LNCaP clone FGC (cell line): ENCODE data around the gene ATP8A2.

Experiments used
- DNase-seq: peaks from one replicate; pipeline ENCODE4 v3.0.0-alpha.2; 2011; ENCODE audit warnings: low read depth
- H3K4me3 ChIP-seq: 2 replicates; pipeline ENCODE4 v1.5.1; 2011; ENCODE audit warnings: mild to moderate bottlenecking, low read depth, low read length, control low read depth
- CTCF ChIP-seq: IDR thresholded peaks from 2 replicates; pipeline ENCODE4 v1.5.1; 2012; ENCODE audit warnings: mild to moderate bottlenecking; ENCODE audit not compliant: control insufficient read depth, insufficient read depth; ENCODE audit errors: extremely low read depth

ATP8A2 gene

GRCh38 chr13:25890671-25891212 lies 519.0 kb downstream of the ATP8A2 start:
- DNase-seq, result no peak
- no peak for TF ChIP-seq CTCF
- H3K4me3 ChIP-seq, result no peak overlapping the region

DNA sequence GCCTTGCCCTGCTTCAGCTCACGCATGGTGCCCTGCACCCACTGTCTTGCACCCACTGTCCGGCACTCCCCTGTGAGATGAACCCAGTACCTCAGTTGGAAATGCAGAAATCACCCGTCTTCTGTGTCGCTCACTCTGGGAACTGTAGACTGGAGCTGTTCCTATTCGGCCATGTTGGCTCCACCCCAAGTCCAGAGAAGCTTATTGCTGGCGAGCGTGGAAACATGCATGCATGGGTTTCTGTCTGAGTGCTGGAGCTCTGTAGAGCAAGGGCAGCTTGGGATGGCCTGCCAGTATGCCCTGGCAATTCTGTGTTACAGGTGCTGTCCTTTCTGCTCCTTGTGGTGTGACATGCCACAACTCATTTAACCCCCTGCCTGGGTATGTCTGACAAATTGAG lies 527.2 kb downstream of the ATP8A2 start:
- H3K4me3 ChIP-seq, result no peak overlapping the region
- no peak for DNase-seq
- TF ChIP-seq CTCF, result no peak

DNA sequence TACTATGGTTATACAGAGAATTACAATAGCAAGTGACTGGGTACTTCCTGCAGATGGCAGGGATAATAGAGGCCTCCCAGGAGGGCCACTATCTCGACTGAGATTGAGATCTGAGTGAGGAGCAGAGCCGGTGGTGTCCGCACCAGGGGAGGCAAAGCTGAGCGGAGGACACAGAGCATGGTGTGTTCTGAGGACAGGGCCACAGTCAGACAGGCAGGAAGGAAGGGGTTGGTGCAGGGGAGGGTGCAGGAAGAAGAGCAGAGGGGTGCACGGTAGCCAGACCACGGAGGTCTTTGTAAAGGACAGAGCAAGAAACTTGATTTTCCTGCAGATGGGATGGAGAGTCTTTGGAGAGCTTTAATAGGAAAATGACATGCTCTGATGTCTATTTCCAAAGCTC lies 527.7 kb downstream of the ATP8A2 start:
- TF ChIP-seq CTCF, result no peak
- DNase-seq, result no peak
- H3K4me3 ChIP-seq, result no peak overlapping the region

- no peak for DNase-seq
- no peak overlapping the region for H3K4me3 ChIP-seq
- no peak for TF ChIP-seq CTCF
These were observed 528.2 kb downstream of the ATP8A2 start for GRCh38 chr13:25899952-25900351.

- no peak for DNase-seq
- no peak for TF ChIP-seq CTCF
- H3K4me3 ChIP-seq, result no peak overlapping the region
These were observed 529.9 kb downstream of the ATP8A2 start for GRCh38 chr13:25901460-25902376.

GRCh38 chr13:25902455-25902854 lies 530.7 kb downstream of the ATP8A2 start:
- DNase-seq, result no peak
- no peak overlapping the region for H3K4me3 ChIP-seq
- TF ChIP-seq CTCF, result no peak
